GM19193 (cell line): ENCODE results near the gene ERICH2.

Experiments used
- POLR2A ChIP-seq: IDR thresholded peaks from 4 replicates; pipeline ENCODE4 v1.6.1; 2011; ENCODE audit not compliant: insufficient read depth, insufficient read length; ENCODE audit errors: extremely low read depth

The ERICH2 gene

DNA sequence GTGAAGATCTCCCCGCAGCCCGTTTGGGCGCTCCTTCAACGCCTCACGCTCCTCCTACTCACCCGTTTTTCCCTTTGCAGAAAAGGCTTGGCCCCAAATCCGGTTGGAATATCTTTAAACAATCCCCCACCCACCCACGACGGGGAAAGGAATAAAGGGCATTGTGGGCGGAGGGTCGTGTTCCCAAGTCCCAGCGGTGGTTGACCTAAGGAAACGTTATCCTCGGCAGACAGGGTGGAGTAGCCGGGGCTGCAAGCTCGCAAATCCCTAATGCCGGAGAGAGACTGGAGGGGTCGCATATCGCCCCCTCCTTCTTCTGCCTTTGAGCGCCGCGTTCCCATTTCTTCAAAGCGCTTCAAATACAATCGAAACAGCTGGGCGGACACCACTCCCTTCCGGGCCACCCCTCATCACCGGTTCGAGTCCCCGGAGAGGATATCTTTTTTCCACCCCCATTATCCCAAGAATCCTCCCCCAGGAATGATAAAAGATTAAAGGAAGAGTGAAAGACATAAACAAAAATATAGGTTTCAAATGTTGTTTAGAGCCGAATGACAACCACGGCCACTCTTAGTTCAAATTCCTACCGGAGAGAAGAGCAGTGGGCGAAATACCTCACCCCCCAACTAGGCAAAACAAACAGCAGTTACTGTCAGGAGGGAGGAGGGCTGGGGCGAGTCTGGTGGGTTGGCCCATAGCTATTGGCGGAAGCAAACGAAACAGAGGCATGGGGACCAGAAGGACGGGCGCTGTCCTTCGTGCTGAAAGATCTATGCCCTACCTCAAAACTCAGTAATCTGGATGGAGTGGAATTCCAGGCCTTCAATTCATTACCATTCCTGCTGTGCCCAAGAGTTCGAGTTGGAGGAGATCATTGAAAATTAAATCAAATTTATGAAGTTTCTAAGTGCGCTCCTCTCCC is 43.7 kb downstream of the ERICH2 start:
- no peak for TF ChIP-seq POLR2A

DNA sequence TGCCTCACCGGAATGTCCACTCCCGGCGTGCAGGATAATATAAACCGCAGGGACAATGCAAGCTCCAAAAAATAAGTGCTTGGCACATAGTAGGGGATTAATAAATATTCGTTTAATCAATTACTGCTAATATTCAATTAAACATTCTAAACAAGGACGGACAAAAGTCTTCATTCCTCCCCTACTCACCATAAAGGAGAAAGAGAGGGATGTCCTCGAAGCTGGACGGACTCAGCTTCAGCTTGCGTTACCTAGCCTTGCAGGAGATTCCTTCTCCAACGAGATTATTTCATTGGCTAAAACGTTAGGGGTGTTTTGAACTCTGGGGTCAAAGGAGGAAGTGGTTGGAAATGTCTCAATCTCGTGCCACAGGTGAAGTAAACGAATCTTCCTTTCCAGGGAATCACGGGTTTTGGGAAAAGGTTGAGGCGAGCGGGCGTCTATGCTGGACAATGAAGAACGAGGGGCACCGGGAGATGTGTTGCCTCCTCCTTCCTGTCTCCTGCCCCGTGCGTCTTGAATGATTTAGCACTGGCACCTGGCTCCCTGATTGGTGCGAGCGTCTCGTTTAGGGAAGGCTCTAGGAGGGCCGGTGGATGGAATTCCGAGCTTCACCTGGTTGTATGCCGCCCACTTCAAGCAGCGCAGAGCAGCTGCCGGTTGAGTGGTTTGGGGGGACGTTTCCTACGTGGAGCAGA is 44.5 kb downstream of the ERICH2 start:
- TF ChIP-seq POLR2A = no peak

DNA sequence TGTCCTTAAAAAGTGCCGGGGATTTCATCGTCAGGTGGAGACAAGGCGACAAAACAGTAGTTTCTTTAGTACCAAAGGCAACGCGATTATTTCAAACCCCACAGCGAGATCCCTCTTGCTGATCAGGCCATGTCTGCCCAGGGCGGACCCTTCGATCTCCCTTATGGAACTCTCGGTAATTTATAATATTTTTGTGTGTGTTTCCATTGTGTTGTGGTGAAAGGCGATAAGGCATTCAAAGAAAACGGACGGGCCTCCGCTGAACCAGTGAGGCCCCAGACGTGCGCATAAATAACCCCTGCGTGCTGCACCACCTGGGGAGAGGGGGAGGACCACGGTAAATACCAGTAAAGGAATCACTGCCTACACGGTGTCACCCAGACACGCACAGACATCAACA is 45.1 kb downstream of the ERICH2 start:
- TF ChIP-seq POLR2A = no peak

DNA sequence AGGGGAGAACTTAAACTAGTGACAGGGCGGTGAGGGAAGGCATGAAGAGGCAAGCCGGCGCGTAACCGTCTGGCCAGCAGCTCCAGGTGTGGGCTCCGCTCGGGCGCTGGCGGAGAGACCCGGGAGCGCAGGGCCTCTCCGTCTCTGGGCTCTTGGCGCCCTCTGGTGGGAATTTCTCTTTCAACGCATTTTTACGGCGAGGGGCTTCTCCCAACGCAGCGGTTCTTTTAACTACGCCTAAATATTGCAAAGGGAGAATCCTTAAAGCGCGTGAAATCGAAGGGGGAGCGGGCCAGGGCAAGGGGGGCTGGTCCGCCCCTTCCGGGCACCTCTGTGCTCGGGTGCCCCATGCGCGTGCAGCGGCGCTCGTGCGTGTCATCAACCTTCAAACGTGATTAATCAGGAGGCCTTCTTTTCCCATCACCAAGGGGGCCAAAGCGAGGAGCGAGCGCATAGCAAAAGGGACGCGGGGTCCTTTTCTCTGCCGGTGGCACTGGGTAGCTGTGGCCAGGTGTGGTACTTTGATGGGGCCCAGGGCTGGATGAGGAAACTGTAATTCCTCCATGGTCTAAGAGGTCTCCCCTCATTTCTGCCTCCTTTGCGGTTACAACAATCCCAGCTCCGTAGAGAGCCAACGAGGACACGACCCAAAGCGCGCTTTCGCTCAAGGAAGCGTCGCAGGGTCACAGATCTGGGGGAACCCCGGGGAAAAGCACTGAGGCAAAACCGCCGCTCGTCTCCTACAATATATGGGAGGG is 45.7 kb downstream of the ERICH2 start:
- TF ChIP-seq POLR2A = no peak

DNA sequence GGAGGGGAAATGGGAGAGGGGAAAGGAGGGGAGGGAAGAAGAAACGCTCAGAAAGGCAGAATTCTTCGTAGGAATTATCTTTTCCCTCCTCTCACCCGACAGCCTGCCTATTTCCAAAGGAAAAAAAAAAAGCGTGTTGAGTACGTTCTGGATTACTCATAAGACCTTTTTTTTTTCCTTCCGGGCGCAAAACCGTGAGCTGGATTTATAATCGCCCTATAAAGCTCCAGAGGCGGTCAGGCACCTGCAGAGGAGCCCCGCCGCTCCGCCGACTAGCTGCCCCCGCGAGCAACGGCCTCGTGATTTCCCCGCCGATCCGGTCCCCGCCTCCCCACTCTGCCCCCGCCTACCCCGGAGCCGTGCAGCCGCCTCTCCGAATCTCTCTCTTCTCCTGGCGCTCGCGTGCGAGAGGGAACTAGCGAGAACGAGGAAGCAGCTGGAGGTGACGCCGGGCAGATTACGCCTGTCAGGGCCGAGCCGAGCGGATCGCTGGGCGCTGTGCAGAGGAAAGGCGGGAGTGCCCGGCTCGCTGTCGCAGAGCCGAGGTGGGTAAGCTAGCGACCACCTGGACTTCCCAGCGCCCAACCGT is 46.4 kb downstream of the ERICH2 start, which contains the start of gene GAD1:
Gene GAD1 (plus strand): TSS at position 384 of the 589 bp plus-strand sequence. CDS start 1,705 bp downstream, outside the sequence.
- no peak for TF ChIP-seq POLR2A

DNA sequence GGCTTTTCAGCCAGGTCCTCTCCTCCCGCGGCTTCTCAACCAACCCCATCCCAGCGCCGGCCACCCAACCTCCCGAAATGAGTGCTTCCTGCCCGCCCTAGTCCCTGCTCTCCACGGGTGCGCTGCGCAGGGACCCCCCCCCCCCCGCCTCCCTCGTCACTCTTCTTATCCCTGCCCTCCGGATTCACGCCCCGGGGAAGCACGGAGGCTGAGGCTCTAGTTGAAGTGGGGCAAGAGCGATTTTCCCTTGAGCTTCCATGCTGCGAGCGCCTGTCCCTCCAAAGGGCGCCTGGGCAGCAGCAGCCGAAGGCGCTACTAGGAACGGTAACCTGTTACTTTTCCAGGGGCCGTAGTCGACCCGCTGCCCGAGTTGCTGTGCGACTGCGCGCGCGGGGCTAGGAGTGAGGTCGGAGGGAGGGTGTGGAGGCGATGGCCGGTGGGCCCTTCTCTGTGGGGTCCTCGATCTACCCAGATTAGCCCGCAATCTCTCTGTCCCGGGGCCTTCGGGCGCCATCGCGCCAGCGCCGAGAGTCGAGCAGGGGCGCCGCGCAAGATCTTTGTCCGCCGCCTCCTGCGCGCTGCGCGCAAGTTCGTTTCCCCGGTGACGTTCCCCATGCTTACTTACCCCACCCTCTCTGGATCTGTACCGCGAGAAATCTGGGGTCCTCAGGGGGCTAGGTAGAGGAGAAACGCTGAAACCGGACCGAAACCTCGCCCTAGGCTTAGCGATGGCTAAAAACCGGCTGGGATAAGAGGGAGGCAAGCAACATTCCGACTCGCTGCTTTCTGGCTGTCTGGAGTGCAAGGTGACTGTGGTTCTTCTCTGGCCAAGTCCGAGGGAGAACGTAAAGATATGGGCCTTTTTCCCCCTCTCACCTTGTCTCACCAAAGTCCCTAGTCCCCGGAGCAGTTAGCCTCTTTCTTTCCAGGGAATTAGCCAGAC is 47.2 kb downstream of the ERICH2 start:
- TF ChIP-seq POLR2A = no peak

DNA sequence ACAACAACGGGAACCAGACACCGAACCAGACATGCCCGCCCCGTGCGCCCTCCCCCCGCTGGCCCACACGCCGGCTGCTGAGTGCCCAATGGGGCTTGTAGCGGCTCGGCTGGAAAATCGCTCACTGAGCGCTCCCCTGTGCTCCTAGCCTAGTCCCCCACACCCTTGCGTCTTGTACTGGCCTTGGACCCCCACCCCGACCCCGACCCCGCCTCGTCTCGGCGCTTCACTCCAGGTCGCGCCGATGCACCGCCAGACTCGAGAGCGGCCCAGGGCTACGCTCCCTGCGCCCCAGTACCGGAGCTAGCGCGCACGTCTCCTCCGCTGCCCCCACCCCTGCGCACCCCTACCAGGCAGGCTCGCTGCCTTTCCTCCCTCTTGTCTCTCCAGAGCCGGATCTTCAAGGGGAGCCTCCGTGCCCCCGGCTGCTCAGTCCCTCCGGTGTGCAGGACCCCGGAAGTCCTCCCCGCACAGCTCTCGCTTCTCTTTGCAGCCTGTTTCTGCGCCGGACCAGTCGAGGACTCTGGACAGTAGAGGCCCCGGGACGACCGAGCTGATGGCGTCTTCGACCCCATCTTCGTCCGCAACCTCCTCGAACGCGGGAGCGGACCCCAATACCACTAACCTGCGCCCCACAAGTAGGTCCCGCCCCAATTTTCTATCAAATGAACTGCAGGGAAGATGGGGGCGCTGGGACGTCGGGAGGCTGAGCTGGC is 48.0 kb downstream of the ERICH2 start:
- TF ChIP-seq POLR2A = no peak

DNA sequence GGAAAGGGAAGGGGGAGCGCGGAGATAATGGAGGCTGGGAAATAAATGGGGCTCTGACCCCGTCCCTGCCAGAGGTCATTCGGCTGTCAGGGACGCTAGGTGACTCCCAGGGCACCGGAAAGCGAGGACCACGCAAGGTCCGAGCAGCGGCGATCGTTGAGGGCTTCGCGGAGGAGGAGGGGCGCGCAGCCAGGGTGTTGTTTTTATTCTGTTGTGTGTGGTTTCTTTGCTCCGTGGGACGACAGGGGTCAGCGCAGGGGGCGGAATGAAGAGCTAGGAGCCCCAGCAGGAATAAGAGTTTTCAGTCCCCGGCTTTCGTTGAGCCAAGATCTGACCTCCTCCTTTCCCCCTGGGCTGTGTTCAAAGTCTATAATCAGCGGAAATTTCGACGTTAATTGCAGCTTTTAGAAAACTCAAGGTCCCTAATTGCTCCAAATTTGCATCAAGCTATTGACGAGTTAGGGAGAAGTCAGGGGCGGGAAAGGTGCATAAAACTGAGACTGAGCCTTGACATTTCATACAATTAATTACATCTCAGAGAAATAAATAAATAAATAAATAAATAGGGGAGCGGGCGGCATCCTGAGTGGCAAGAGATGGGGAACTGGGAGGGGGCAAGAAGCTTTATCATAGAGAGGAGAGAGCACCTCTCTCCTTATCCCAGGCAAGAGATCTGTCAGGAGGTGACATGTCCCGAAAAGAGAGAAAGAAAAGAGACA is 48.7 kb downstream of the ERICH2 start:
- no peak for TF ChIP-seq POLR2A

DNA sequence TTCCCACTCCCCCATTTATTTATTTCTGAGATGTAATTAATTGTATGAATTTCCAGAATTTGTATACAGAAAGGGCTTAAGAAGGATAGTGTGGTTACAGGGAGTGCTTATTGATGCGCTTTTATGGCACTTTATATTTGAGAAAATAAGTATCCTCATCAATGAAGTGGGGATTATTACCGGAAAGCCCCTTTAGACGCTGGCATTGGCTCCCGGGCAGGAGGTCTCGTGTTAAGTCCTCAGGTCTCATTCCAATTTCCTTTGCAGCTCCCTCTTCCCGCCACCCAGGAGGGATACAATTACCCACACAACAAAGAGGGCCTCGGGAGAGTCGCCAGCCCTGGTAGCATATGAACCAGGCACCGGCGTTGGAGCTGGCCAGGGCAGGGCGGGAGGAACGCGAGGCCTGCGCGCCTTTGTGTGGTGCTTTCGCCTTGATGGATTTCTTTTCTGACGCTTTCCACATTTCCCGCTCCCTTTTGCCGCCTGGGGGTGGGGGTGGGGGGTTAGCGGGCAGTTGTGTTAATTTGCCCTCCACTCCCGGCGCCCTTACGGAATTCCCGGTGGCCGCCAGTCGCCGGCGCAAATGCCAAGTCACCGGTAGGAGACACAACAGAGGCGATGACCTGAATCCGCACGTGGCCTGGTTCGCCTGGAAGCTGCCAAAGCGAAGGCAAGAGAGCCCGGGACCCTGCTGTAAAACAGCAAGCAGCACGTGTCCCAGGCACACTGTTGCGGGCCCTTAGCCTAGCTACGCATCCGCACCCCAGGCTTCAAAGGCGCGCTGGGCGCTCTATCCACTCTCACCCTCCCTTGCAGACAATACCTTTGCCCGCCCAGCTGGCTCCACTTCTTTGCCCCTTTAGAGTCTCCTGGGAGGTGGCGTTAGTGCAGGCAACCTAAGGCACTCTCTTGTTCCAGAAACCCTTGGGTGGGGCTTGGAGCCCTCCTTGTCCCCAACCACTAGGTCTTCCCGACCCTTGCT is 49.8 kb downstream of the ERICH2 start:
- TF ChIP-seq POLR2A = no peak

DNA sequence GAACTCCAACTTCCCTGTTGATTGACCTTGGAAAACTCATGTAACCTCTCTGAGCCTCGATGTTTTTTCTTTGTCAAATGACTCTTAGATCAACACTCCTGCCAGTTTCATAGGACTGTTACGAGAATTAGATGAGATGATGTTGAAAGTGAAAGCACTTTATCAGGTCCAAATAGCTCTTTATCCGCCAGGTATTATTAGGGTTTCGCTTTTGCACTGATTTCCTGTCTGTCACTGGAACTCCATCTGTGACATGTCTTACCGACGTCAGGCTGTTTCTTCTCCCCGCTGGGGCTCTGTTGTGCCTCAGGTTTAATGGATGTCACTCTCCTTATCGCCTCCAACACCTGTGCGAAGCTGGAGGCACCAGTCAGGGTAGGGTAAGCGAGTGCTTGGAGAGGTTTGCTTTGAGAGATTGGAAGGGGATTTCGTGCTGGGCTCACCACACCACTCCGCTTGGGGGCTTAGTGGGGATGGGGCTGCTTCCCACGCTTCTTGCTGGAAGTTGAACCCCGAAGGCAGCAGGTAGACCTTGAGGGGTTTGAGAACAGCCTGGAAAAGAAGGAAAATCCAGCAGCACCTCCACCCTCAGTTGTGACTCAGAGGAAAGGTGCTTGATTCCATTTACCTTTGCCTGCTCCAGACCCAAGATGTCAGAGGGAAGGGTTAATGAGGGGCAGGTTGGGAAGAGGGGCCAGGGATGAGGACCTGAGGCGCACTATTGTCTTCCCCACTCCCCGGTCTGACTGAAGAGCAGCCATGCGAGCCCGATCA is 50.8 kb downstream of the ERICH2 start:
- TF ChIP-seq POLR2A = no peak
